Muscle layer of duodenum (tissue), 2 donors: Measurements from ENCODE around the gene DRC1.

ENCODE experiments used
- H3K27ac ChIP-seq: one replicate; pipeline ENCODE4 v1.7.0; 2013; ENCODE audit warnings: mild to moderate bottlenecking, low read length
- H3K27me3 ChIP-seq: one replicate; pipeline ENCODE4 v1.7.0; 2013; ENCODE audit warnings: low read depth, mild to moderate bottlenecking, control low read depth, low read length
- H3K36me3 ChIP-seq, 2 donors: one replicate each; pipeline ENCODE4 v1.7.0; 2013; ENCODE audit warnings: low read length in 2 of 2, control low read depth in 1 of 2, mild to moderate bottlenecking in 1 of 2; ENCODE audit not compliant: insufficient read depth in 2 of 2, control insufficient read depth in 1 of 2
- H3K4me1 ChIP-seq, 2 donors: one replicate each; pipeline ENCODE4 v1.7.0; 2013; ENCODE audit warnings: low read length in 2 of 2, mild to moderate bottlenecking in 2 of 2, control low read depth in 1 of 2, moderate library complexity in 1 of 2; ENCODE audit not compliant: insufficient read depth in 2 of 2, control insufficient read depth in 1 of 2
- H3K4me3 ChIP-seq, 2 donors: one replicate each; pipeline ENCODE4 v1.7.0; 2013; ENCODE audit warnings: low read length in 2 of 2, low read depth in 1 of 2, mild to moderate bottlenecking in 1 of 2
- H3K9me3 ChIP-seq, 2 donors: one replicate each; pipeline ENCODE4 v1.7.0; 2013; ENCODE audit warnings: low read length in 2 of 2, control low read depth in 1 of 2, mild to moderate bottlenecking in 1 of 2; ENCODE audit not compliant: control insufficient read depth in 1 of 2
- donor health status: healthy.

The DRC1 gene

DNA sequence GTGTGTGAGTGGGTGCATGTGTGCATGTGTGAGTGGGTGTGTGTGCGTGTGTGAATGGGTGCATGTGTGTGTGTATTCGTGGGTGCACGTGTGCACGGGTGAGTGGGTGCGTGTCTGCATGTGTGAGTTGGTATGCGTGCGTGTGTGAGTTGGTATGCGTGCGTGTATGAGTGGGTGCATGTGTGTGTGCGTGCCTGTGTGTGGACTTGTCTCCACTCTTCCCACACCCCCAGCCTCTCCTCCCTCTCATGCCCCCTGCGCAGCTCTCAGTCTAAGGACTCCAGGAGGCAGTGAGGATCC is 81.3 kb downstream of the DRC1 start:
- Histone ChIP-seq H3K4me1 (no peaks in the 10 kb centered on the region), H3K27ac (no peak overlapping the region), H3K27me3 (no peaks in the 10 kb centered on the region), H3K4me3 (no peak overlapping the region), H3K36me3 (no peaks in the 10 kb centered on the region), H3K9me3 (no peaks in the 10 kb centered on the region)

DNA sequence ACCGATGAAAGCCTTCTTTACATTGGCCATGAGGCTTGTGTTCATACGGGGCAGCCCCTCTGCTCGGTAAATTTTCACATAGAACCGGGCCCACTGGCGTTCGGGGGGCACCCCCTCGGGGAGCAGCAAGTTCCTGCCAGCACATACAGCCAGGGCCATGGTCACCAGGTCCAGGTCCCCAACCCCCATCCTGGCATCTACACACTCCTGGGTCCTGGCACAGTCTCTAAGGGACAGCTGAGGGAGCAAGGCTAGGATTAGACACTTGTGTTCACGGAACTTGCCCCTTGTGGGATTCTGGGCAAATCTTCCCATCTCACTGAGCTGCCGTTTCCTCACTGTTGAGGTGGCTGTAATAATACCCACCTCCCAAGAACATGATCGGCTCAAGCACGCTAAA is 81.8 kb downstream of the DRC1 start:
- no peak overlapping the region for H3K27ac ChIP-seq
- H3K27me3 ChIP-seq: no peaks in the 10 kb centered on the region
- H3K36me3 ChIP-seq: no peaks in the 10 kb centered on the region
- no peak overlapping the region for H3K4me3 ChIP-seq
- no peaks in the 10 kb centered on the region for H3K4me1 ChIP-seq
- H3K9me3 ChIP-seq: no peaks in the 10 kb centered on the region

DNA sequence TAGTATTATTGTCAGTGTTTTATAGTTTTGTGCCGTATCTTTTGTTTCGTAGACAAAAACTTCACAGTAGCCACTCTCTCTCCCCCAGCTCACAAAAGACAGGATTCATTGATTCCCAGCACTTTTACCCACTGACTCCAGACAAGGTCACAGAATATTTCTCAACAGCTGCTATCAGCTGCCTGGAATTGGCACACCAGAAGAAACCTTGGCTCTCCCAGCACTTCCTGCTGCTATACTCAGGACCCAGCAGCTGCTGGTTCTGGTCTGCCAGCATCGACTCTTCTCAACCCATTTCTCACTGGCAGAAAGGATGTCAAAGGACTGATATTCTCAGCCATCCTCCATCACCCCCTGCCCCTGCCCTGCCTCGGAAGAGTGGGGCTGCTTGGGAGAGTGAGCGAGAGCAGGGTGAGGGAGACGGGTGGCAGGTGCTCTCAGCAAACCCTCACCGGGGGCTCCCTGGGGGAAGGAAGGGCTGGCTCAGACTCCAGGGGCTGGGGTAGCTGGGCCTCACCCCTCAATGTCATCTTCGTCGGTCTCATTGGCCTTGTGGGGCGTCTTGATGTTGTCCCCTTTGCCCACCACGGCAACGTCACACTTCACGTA is 82.3 kb downstream of the DRC1 start:
- no peak overlapping the region for H3K27ac ChIP-seq

DNA sequence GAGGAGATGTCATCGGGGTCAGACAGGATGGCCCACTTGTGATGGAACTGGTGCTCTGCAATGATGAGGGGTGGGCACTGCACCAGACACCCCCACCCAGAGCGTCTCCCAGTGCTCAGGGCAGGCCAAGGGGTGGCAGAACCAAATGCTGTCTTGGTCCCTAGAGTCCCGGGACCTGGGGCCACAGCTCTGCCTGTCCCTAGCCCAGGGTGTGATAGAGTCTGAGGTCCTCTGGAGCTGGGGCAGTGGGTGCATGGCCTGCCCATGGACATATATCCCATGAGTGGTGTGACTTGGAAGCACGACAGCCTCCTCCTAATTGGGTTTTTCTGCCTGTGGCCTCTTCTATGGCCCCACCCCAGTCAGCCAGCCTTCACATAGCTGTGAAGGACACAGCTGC is 82.9 kb downstream of the DRC1 start:
- Histone ChIP-seq H3K36me3 (no peaks in the 10 kb centered on the region), H3K27ac (no peak overlapping the region), H3K9me3 (no peaks in the 10 kb centered on the region), H3K27me3 (no peaks in the 10 kb centered on the region), H3K4me1 (no peaks in the 10 kb centered on the region), H3K4me3 (no peak overlapping the region)

More for the DNA sequence above, 82.3 kb downstream of the DRC1 start:
- Histone ChIP-seq H3K27me3 (no peaks in the 10 kb centered on the region), H3K4me1 (no peaks in the 10 kb centered on the region), H3K36me3 (no peaks in the 10 kb centered on the region), H3K4me3 (no peak overlapping the region), H3K9me3 (no peaks in the 10 kb centered on the region)

DNA sequence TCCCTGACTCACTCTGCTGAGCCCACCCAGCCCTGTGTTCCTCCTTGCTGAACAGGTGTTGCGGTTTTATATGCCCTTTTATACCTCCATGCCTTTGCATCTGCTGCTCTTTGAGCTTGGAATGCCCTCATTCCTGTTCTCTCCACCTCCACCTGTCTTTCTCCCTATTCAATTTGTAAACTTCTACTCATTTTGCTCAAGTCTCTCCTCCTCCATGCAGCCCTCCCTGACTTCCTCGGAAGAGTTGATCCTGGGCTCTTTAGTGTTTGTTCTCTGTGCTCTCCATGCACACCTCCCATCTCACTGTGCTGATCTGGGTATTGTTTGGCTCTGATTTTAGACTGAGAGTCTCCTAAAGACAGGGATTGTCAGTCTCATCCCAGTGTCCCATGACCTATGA is 83.4 kb downstream of the DRC1 start:
- H3K9me3 ChIP-seq: no peaks in the 10 kb centered on the region
- H3K4me1 ChIP-seq: no peaks in the 10 kb centered on the region
- H3K4me3 ChIP-seq: no peak overlapping the region
- no peaks in the 10 kb centered on the region for H3K27me3 ChIP-seq
- no peak overlapping the region for H3K27ac ChIP-seq
- no peaks in the 10 kb centered on the region for H3K36me3 ChIP-seq

DNA sequence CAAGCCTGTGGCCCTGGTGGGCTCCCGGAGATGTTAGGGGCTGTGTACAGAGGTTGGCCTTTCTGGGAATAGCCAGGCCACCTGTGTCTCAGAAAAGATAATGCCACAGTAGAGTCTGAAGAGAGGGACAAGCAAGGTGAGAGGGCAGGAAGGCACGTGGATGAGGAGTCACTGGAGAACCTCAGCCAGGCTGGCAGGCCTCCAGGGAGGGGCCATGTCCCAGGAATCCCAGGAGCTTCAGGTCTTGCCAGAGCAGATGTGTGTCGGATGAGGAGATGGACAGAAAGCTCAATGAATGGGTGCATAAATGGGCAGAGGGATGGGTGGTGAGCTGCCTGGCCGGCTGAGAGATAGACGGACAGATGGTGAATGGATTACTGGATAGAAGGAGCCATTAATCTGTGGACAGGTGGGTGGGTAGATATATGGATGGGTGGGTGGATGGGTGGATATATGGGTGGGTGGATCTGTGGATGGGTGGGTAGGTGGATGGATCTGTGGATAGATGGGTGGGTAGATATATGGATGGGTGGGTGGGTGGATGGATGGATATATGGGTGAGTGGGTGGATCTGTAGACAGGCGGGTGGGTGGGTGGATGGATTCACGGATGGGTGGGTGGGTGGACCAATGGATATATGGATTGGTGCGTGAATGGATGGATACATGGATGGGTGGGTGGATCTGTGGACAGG is 84.2 kb downstream of the DRC1 start:
- H3K4me1 ChIP-seq: no peaks in the 10 kb centered on the region
- no peak overlapping the region for H3K4me3 ChIP-seq
- H3K27ac ChIP-seq: no peak overlapping the region
- no peaks in the 10 kb centered on the region for H3K36me3 ChIP-seq
- no peaks in the 10 kb centered on the region for H3K27me3 ChIP-seq
- H3K9me3 ChIP-seq: no peaks in the 10 kb centered on the region

DNA sequence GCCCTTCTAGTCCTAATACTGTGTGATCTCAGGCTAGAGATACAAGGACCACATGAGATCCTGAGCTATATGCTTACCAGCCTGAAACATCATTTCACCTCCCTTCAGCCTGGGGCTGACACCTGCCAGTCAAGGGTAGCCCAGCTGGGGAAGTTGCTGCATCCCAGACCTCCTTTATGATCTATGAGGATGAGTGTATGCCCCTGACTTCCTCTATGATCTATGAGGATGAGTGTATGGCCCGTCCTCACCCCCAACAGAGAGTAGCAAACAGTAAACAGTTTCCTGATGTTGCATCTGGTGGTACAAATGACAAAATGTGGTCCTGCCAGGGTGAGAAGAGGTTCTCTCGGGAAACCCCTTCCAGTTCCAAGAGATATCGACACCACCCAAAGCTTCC is 85.1 kb downstream of the DRC1 start:
- Histone ChIP-seq H3K4me1 (no peaks in the 10 kb centered on the region), H3K27me3 (no peaks in the 10 kb centered on the region), H3K36me3 (no peaks in the 10 kb centered on the region)

DNA sequence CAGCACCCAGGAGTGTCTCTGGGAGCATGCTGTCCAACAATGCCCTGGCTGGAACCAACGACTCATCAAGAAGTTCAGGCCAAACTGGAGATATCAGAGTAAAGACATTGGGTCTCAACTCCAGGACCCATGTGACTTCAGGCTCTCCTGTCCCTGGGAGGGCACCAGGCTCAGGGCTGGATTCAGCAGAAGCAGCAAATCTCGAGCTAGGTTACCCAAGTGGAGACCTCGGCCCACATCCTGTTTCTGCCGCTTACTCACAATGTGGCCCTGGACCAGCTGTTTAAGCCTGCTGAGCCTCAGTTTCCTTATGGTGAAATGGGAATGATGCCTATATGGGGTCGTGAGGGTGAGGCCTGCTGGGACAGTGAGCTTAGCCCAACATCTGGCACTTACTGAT is 85.5 kb downstream of the DRC1 start:
- Histone ChIP-seq H3K4me3 (no peak overlapping the region), H3K36me3 (no peaks in the 10 kb centered on the region), H3K27ac (no peak overlapping the region), H3K4me1 (no peaks in the 10 kb centered on the region), H3K27me3 (no peaks in the 10 kb centered on the region), H3K9me3 (no peaks in the 10 kb centered on the region)

More for the DNA sequence above, 85.1 kb downstream of the DRC1 start:
- H3K27ac ChIP-seq: no peak overlapping the region
- no peak overlapping the region for H3K4me3 ChIP-seq
- no peaks in the 10 kb centered on the region for H3K9me3 ChIP-seq

DNA sequence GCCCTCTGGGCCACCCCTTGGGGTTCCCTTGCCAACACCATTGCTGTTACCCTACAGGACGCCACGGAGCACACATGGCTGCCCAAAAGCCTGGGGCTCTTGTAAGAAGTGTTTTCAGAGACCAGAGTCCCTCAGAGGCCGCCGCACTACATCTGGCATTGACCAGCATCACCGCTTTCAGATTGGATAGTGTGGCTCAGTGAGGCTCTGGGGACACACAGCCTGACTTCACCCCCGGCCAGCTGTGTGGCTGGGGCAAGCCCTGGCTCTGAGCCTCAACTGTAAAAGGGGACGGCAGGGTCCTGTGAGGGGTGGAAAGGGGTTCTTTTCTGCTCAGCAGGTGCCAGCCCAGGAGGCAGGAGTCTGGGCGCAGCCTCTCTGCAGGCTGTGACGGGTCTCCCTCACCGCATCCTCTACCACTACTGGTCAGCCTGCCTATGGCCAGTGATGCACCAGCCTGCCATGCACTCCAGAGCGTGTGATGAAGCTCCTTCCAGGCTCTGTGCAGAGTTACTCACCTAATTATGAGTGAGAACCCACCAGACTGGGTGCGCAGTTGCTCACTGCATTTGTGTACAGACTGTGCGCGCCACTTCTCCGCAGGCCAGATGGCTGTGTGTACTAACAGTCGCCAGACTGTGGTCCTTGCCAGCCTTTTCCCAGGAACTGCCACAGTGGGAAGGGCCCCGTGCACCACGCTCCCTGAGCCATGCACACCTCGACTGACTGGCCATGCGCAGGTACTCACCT is 86.9 kb downstream of the DRC1 start:
- H3K4me1 ChIP-seq: no peaks in the 10 kb centered on the region
- H3K27me3 ChIP-seq: no peaks in the 10 kb centered on the region
- H3K36me3 ChIP-seq: no peaks in the 10 kb centered on the region
- no peak overlapping the region for H3K4me3 ChIP-seq
- H3K27ac ChIP-seq: no peak overlapping the region
- H3K9me3 ChIP-seq: no peaks in the 10 kb centered on the region

DNA sequence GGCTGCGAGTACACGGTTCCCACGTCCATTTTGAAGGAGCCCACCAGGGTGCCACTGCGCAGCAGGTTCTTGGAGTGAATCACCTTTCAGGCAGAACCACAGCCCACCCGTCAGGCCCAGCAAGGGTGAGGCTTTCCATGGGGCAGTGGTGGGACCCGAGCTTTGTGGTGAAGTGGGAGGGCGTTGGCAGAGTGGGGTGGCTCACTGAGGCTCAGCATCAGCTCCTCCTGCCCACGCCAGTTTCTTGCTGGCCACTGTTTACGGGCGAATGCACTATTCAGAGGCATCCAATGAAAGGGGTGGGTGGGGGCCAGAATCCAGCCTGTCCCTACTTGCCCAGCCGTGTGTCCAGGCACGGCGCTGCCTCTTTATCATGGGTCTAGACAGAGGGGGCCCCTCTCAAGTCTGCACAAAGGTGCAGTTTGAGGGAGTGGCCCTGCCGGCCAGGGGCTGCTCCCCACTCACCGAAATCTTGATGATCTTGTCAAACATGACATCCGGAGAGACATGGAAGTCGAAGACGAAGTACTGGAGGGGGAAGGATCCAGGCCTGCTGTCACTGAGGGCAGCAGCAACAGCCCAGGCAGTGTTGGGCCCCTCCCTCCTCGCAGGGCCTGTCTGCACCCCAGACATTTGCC is 87.6 kb downstream of the DRC1 start:
- H3K4me1 ChIP-seq: no peaks in the 10 kb centered on the region
- no peaks in the 10 kb centered on the region for H3K27me3 ChIP-seq
- no peaks in the 10 kb centered on the region for H3K36me3 ChIP-seq
- no peak overlapping the region for H3K4me3 ChIP-seq
- H3K27ac ChIP-seq: no peak overlapping the region
- H3K9me3 ChIP-seq: no peaks in the 10 kb centered on the region

DNA sequence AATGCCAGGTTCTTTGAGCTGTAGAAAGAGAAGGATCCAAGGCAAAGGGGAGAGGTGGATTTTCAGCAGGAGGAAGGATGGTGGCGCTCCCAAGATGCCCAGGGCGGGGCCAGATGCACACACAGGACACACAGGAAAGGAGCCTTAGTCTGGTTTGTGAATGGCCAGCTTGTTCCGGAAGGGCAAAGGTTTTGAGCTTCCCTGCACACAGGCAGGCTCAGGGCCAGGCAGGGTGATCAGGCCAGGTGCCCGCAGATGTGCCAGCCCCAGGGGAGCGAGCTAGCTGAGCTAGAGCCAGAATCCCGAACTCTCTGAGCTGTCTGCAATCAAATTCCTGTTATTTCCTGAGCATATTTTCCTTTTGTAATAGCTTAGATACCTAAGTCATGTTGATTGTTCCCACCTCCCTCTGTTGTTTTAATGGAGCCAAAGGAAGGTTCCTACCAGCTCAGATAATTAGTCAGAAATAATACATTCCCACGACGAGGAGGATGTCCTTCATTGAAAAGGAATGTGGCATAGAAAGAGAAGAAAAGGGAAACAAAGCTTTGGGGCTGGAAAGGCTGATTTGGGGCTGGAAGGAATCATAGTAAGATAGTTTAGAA is 89.9 kb downstream of the DRC1 start:
- no peaks in the 10 kb centered on the region for H3K27me3 ChIP-seq
- no peak overlapping the region for H3K27ac ChIP-seq
- no peaks in the 10 kb centered on the region for H3K9me3 ChIP-seq
- no peak overlapping the region for H3K4me3 ChIP-seq
- H3K4me1 ChIP-seq: no peaks in the 10 kb centered on the region
- no peaks in the 10 kb centered on the region for H3K36me3 ChIP-seq
